ACHN (cell line): Measurements from ENCODE around the gene CLIC2.

Experiments
- DNase-seq: peaks from one replicate; pipeline ENCODE4 v3.0.0-alpha.2; 2015
- in situ Hi-C: cut with HindIII; loops from 2 replicates; pipeline ENCODE4 v1.10.0; 2017; ENCODE audit warnings: low sequenced_read_pairs, low pct_ligation_motif_present, low pct_unique_long_range_greater_than_20kb

CLIC2 gene

DNA sequence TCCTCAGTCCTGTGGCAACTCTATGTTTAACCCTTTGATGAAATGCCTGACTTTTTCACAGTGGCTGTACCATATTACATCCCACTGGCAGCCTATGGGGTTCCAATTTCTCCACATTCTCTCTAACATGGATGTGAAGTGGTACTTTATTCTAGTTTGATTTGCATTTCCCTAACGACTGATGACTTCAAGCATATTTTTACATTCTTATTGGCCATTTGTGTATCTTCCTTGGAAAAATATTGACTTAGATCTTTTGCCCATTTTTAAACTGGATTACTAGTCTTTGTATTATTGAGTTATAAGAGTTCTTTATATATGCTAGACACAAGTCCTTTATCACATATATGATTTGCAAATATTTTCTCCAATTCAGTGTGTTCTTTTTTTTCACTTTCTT lies 68.0 kb downstream of the CLIC2 start:
- in situ Hi-C loops: no loop called here
- DNase-seq: no peak

DNA sequence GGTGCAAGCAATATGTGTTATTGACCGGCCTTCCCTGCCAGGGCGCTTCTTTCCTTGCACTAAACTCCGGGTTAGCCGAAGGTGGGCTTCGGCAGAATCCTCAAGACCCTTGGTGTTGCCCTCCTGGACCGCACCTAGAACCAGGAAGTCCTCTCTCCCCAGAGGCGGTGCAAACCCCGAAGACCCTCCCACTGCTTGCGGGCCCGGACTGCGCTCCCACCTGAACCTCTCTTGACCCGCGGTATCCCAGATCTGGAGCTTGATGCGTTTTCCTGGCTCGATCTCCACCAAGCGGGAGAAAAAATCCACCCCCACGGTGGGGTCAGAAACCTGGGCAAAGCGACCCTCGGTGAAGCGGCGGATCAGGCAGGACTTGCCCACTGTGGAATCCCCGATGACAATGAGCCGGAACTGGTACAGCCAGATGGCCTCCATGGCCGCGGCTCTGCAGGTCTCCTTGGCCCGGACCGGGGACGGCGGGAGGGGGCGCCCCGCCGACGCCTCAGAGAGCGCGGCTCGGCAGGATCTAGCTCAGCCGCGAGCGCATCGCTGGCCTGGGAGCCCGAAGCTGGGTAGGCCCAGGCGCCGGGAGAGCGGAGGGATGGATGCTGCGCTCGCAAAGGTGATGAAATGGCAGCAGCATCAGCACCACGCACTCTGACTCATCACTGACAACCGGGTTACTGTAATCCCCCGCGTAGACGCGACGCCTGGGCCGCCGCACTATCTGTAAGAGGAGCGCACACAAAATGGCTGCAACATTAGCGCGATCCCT lies 70.4 kb downstream of the CLIC2 start, which contains the start of gene RAB39B:
Gene RAB39B (minus strand): TSS at position 638 of the 775 bp plus-strand sequence. CDS start 203 bp downstream, at position 435.
- DNase-seq: peak; percentile 36
- in situ Hi-C loops: no loop called here

DNA sequence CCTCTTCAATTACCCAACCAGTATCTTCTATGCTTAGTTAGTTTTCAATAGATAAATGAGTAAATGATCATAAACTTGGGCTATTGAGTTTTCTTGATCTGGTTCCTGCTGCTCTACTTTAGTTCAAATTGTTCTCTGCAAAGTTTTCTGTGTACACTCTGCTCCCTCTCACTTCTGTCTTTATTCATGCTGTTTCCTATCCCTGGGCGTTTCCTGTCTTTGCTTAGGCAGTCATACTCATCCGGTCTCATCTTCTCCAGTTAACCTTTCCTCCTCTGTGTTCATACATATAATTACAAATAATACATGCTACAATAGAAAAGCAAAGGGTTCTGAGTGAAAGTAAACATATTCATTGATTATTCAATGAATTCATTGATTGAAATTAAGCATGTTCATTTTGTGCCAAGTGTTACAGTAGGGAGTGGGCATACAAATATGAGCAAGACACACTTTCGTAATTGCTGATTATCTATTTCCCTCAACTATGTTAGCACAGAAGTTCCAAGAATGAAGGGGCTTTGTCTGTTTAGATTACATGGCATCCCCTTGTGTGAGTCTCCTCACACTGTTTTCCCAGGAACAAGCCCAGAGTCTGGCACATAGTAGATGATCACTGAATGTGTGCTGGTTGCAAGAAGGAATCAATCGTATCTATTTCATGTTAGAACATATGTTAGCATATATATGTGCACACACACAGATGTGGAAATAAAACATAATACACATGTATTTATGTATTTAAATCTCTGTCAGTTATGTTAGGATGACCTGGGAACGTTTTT lies 71.3 kb downstream of the CLIC2 start:
- in situ Hi-C loops: no loop called here
- no peak for DNase-seq

DNA sequence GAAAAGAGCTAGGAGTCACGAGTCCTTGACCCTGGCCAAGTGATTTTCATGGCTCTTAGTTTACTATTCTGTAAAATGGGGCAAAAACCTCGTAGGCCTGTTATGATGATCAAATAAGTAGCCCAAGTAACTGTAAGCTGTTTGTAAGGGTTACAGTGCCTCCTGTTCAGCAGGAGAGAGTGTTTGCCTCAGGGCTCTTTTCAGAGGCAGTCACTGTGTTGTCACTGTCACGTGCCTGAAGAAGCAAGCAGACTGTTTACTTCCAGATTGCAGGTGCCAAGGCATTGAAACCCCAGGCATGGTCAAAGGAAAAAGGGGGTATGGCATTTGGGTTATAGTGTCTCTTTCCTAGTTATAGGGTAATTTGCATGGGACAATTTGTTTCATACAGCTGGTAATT lies 74.7 kb downstream of the CLIC2 start:
- DNase-seq: no peak
- in situ Hi-C loops: no loop called here

DNA sequence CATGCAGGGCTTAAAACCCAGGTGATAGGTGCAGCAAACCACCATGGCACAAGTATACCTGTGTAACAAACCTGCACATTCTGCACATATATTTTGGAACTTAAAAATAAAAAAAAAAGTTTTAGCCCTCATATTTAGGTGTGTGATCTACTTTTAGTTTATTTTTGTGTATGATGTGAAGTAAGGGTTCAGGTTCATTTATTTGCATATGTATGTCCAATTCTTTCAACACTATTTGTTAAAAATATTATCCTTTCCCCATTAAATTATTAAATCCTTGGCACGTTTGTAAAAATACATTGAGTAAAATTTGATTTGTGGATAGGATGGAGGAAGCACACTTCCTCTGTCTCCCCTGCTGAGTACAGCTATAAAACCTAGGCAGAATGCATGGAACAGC lies 83.0 kb downstream of the CLIC2 start:
- no peak for DNase-seq
- in situ Hi-C loops: no loop called here

DNA sequence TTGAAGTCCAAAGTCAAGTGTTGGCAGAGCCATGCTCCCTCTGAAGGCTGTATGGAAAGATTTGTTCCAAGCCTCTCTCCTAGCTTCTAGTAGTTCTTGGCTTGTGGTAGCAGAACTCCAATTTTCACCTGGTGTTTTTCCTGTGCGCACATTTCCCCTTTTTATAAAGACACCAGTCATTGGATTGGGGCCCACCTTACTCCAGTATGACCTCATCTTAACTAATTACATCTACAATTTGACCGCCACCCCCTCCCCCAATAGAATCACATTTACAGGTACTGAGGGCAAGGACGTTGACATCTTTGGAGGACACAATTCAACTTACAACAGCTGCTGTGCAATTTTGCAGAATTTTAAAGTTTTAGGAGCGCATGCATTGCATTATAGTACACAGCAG lies 86.9 kb downstream of the CLIC2 start:
- no peak for DNase-seq
- in situ Hi-C loops: no loop called here

DNA sequence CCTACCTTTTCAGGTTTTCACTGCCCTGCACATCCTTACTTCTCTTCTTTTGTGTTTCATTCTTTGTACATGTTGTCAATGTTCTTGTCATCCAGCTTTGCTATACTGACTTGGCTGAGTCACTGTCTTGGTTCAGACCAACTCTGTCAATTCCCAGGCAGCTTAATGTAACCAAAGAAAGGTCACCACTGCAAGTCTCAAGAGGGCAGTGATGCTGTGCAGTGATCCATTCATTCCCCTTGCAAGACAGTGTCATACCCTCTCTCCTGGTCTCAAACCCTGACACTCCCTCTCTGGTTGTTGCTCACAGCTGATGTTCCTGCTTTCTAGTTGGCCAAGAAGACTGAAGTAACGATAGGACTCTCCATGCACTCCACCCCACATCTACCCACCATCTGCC lies 87.7 kb downstream of the CLIC2 start:
- no peak for DNase-seq
- in situ Hi-C loops: no loop called here

DNA sequence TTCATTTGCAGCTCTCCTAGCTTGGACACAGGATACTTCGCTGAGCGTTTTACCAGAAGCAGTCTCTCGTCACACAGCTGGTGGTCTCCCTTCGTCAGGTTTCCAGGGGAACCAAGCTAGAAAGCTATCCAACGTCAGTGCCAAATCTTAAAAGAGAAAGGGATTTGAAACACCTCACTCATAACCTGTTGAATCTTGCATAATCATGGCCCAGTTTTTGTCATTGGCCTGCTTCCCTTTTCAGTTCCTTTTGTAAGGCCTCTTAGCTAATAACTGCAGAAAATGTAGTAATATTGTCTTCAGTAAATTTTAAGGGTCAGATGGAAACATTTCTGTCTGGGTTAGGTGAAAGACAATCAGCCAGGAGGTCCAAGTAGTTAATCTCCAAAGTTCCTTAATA lies 92.1 kb downstream of the CLIC2 start:
- in situ Hi-C loops: no loop called here
- no peak for DNase-seq

DNA sequence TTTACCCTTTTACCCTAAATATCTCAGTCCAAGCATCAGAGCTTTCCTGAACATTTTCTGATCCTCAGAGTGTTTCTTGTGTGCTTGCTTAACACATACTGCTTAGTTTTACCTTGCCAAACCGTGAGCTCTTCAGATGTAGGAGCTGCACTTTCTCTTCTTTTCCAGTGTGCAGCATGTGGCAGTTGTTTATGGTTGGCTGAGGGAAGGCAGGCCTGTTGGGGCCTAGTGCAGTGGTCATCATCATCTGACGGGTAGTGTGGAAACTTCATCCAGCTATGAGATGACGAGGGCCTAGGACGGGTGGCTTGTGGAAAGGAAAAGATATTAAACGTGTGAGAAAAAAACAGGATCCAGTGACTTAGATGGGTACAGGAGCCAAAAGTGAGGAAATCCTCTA lies 96.7 kb downstream of the CLIC2 start:
- in situ Hi-C loops: no loop called here
- DNase-seq: no peak

DNA sequence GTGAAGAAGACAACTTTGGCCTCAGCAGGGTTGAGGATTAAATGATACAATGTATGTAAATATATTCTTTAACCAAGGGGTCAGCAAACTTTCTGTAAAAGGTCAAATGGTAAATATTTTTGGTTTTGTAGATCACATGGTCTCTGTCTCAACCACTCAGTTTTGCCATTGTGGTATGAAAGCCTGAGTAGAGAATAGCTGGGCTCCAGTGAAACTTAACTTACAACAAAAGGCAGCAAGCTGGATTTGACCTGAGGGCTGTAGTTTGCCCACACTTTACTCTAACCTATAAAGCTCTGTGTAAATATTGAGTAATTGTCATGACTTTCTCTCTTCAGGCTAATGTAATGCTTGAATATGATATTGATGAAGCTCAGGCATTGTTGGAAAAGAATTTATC lies 98.5 kb downstream of the CLIC2 start:
- no peak for DNase-seq
- in situ Hi-C loops: no loop called here

DNA sequence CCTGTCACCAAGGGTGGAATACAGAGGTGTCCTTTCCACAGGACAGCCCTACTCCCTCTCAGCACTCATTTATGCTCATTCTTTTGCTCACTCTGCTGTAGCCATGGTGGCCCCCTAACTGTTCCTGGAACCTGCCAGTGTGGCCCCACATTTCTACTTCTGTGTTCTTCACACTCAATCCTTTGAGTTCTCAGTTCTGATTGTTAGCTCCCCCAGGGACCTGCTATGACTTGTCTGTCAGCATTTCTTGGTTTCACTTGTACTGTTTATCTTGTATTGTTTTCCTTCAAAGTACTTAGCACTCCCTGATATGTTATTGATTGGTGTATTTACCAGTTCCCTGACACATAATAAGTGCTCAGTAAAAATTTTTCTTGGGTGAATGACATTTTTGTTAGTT lies 103.3 kb downstream of the CLIC2 start:
- in situ Hi-C loops: no loop called here
- DNase-seq: no peak
